Glutamatergic neuron (in vitro differentiated cells): Measurements from ENCODE around the gene HIVEP3. TPM values are rescaled to one million over a fixed set of nuclear protein-coding genes. Genes with fewer than 3 reads are reported as not detected.

Experiments
- DNase-seq: peaks from one replicate; pipeline ENCODE4 v3.0.0; 2022
- H3K27ac Mint-ChIP-seq: one replicate; pipeline ENCODE4 v1.8.0; 2020; ENCODE audit warnings: mild to moderate bottlenecking, mixed read lengths, inconsistent platforms; ENCODE audit not compliant: unreplicated experiment
- H3K27me3 Mint-ChIP-seq: one replicate; pipeline ENCODE4 v1.8.0; 2020; ENCODE audit warnings: mild to moderate bottlenecking, moderate library complexity, mixed read lengths, inconsistent platforms; ENCODE audit not compliant: unreplicated experiment
- H3K36me3 Mint-ChIP-seq: one replicate; pipeline ENCODE4 v1.8.0; 2020; ENCODE audit warnings: mild to moderate bottlenecking, mixed read lengths, inconsistent platforms; ENCODE audit not compliant: unreplicated experiment
- H3K4me1 Mint-ChIP-seq: one replicate; pipeline ENCODE4 v1.8.0; 2020; ENCODE audit warnings: mild to moderate bottlenecking, low read depth, mixed read lengths, inconsistent platforms; ENCODE audit not compliant: unreplicated experiment
- H3K4me3 Mint-ChIP-seq: one replicate; pipeline ENCODE4 v1.8.0; 2020; ENCODE audit warnings: mild to moderate bottlenecking, mixed read lengths, inconsistent platforms; ENCODE audit not compliant: unreplicated experiment
- H3K9me3 Mint-ChIP-seq: one replicate; pipeline ENCODE4 v1.8.0; 2020; ENCODE audit warnings: mild to moderate bottlenecking, moderate library complexity, mixed read lengths, inconsistent platforms; ENCODE audit not compliant: unreplicated experiment
- CTCF ChIP-seq: fragments of 200-600 bp; sonication (generic); IDR thresholded peaks from one replicate; pipeline ENCODE4 v1.5.0; 2021; ENCODE audit not compliant: partially characterized antibody, unreplicated experiment
- total RNA-seq: library from RNA; stranded (reverse); fragmentation: NEBNext Ultra II Directional; extraction: Animal tissue kit (Norgen Biotek cat#: 25700); gene quantifications from one replicate; pipeline ENCODE4 v1.2.1, GENCODE V29; 2021; ENCODE audit not compliant: unreplicated experiment

The HIVEP3 gene
- total RNA-seq, 1 donor from 2014 or later: 15.1 TPM

GRCh38 chr1:41894808-41895483 lies 23.8 kb downstream of the HIVEP3 start:
- Mint-ChIP-seq H3K9me3 (peaks cover 2% of the 10 kb centered on the region), H3K4me3 (no peak overlapping the region), H3K27me3 (peaks cover 3% of the 10 kb centered on the region), H3K4me1 (peaks cover 18% of the 10 kb centered on the region), H3K27ac (no peak overlapping the region), H3K36me3 (no peaks in the 10 kb centered on the region)
- no peak for TF ChIP-seq CTCF
- no peak for DNase-seq

GRCh38 chr1:41894101-41894807 lies 24.5 kb downstream of the HIVEP3 start:
- TF ChIP-seq CTCF: no peak
- peaks cover 18% of the 10 kb centered on the region for H3K4me1 Mint-ChIP-seq
- H3K9me3 Mint-ChIP-seq: peaks cover 2% of the 10 kb centered on the region
- no peaks in the 10 kb centered on the region for H3K27me3 Mint-ChIP-seq
- no peak overlapping the region for H3K27ac Mint-ChIP-seq
- no peak for DNase-seq
- H3K36me3 Mint-ChIP-seq: no peaks in the 10 kb centered on the region
- H3K4me3 Mint-ChIP-seq: no peak overlapping the region

GRCh38 chr1:41892301-41892781 lies 26.4 kb downstream of the HIVEP3 start:
- no peak for DNase-seq
- H3K36me3 Mint-ChIP-seq: no peaks in the 10 kb centered on the region
- H3K9me3 Mint-ChIP-seq: no peaks in the 10 kb centered on the region
- peaks cover 4% of the 10 kb centered on the region for H3K27me3 Mint-ChIP-seq
- no peak overlapping the region for H3K27ac Mint-ChIP-seq
- peaks cover 18% of the 10 kb centered on the region for H3K4me1 Mint-ChIP-seq
- H3K4me3 Mint-ChIP-seq: peak overlapping the region; percentile 38
- TF ChIP-seq CTCF: no peak

GRCh38 chr1:41891199-41891896 lies 27.4 kb downstream of the HIVEP3 start:
- Mint-ChIP-seq H3K27ac (no peak overlapping the region), H3K36me3 (no peaks in the 10 kb centered on the region), H3K9me3 (no peaks in the 10 kb centered on the region), H3K27me3 (peaks cover 4% of the 10 kb centered on the region), H3K4me1 (peaks cover 18% of the 10 kb centered on the region), H3K4me3 (peak overlapping the region; percentile 21)
- no peak for TF ChIP-seq CTCF
- DNase-seq: no peak
